ENCODE data around the gene AP1M1.

AP1M1 gene

GRCh38 chr19:16197622-16198369 is at the start of gene AP1M1:
TSS of gene AP1M1 (plus strand) at chr19:16197911. CDS start at chr19:16198027, 116 bp downstream.
- TF ChIP-seq ELF4 (IDR thresholded peaks at IDR 0.05) = peak; percentile 95
- TF ChIP-seq FOXM1 (IDR thresholded peaks at IDR 0.05; ENCODE audit: borderline replicate concordance) = no peak
- TF ChIP-seq L3MBTL2 (conservative IDR thresholded peaks at IDR 0.05) = peak; percentile 53; the same call in 1 of the 2 replicates
- TF ChIP-seq TARDBP (IDR thresholded peaks at IDR 0.05) = no peak
- ChIA-PET POLR2A (interaction anchor here (0.6 to 2.1 kb wide), 6 partner anchors 9 to 638 kb away, joined by 3 to 16 read pairs (median 5); partner anchors contain the start of genes FAM32A and TPM4), CTCF (interaction anchor here (0.6 to 0.9 kb wide), 2 partner anchors 12 to 76 kb away, joined by 3 to 6 read pairs; no protein-coding TSS in a partner anchor)
- peak; percentile 98 for DNase-seq (ENCODE audit: extremely low spot score)

GRCh38 chr19:16148443-16149229 is 49.1 kb upstream of the AP1M1 start:
- CTCF ChIA-PET = no interaction called here
- DNase-seq (ENCODE audit: extremely low spot score) = no peak
- POLR2A ChIA-PET = interaction anchor here (1.1 to 1.8 kb wide), 2 partner anchors 10 to 49 kb away, joined by 3 read pairs; partner anchors contain the start of gene AP1M1
- TF ChIP-seq ZNF384 (IDR thresholded peaks at IDR 0.05) = no peak

- no peak for TF ChIP-seq SUZ12 (IDR thresholded peaks at IDR 0.05)
- TF ChIP-seq HDGF (IDR thresholded peaks at IDR 0.05; ENCODE audit: borderline replicate concordance) = no peak
- no peak for TF ChIP-seq LEF1 (IDR thresholded peaks at IDR 0.05; ENCODE audit: borderline replicate concordance)
- TF ChIP-seq L3MBTL2 (conservative IDR thresholded peaks at IDR 0.05) = no peak
- no peak for TF ChIP-seq NFRKB (IDR thresholded peaks at IDR 0.05)
- no peak for TF ChIP-seq ARNT (IDR thresholded peaks at IDR 0.05)
- no peak for TF ChIP-seq FOXK2 (IDR thresholded peaks at IDR 0.05)
- ChIA-PET POLR2A (no interaction called here), CTCF (no interaction called here)
- DNase-seq (ENCODE audit: extremely low spot score) = no peak
Observed at GRCh38 chr19:16153582-16154336, 44.0 kb upstream of the AP1M1 start.

GRCh38 chr19:16154557-16154956 is 43.2 kb upstream of the AP1M1 start:
- POLR2A ChIA-PET = no interaction called here
- no peak for TF ChIP-seq TARDBP (IDR thresholded peaks at IDR 0.05)
- no peak for TF ChIP-seq SUZ12 (IDR thresholded peaks at IDR 0.05)
- TF ChIP-seq SP1 (IDR thresholded peaks at IDR 0.05) = no peak
- no peak for DNase-seq (ENCODE audit: extremely low spot score)
- CTCF ChIA-PET = no interaction called here

GRCh38 chr19:16155128-16155527 is 42.6 kb upstream of the AP1M1 start:
- CTCF ChIA-PET = no interaction called here

GRCh38 chr19:16156904-16157303 is 40.8 kb upstream of the AP1M1 start:
- POLR2A ChIA-PET = interaction anchor here (0.6 kb wide), 1 partner anchor 9 kb away, joined by 4 read pairs; no protein-coding TSS in a partner anchor
- CTCF ChIA-PET = no interaction called here

More at GRCh38 chr19:16155128-16155527, 42.6 kb upstream of the AP1M1 start:
- DNase-seq (ENCODE audit: extremely low spot score) = no peak
- TF ChIP-seq NFRKB (IDR thresholded peaks at IDR 0.05) (no peak), BHLHE40 (IDR thresholded peaks at IDR 0.05; ENCODE audit: borderline replicate concordance) (no peak), PKNOX1 (IDR thresholded peaks at IDR 0.05) (no peak), FOXM1 (IDR thresholded peaks at IDR 0.05; ENCODE audit: borderline replicate concordance) (no peak), ELF4 (IDR thresholded peaks at IDR 0.05) (no peak), HDGF (IDR thresholded peaks at IDR 0.05; ENCODE audit: borderline replicate concordance) (no peak), FOXA1 (IDR thresholded peaks at IDR 0.05) (no peak), L3MBTL2 (conservative IDR thresholded peaks at IDR 0.05) (no peak), SUZ12 (IDR thresholded peaks at IDR 0.05) (no peak), SP1 (IDR thresholded peaks at IDR 0.05) (no peak), LEF1 (IDR thresholded peaks at IDR 0.05; ENCODE audit: borderline replicate concordance) (no peak), TARDBP (IDR thresholded peaks at IDR 0.05) (no peak), FOXK2 (IDR thresholded peaks at IDR 0.05) (no peak), CTBP1 (IDR thresholded peaks at IDR 0.05; ENCODE audit: borderline replicate concordance) (no peak), ARNT (IDR thresholded peaks at IDR 0.05) (no peak), ZNF384 (IDR thresholded peaks at IDR 0.05) (no peak)
- POLR2A ChIA-PET = no interaction called here

GRCh38 chr19:16157601-16158000 is 40.1 kb upstream of the AP1M1 start:
- no peak for TF ChIP-seq FOXK2 (IDR thresholded peaks at IDR 0.05)
- no peak for TF ChIP-seq ZNF384 (IDR thresholded peaks at IDR 0.05)
- TF ChIP-seq SP1 (IDR thresholded peaks at IDR 0.05) = no peak
- TF ChIP-seq LEF1 (IDR thresholded peaks at IDR 0.05; ENCODE audit: borderline replicate concordance) = no peak
- TF ChIP-seq BHLHE40 (IDR thresholded peaks at IDR 0.05; ENCODE audit: borderline replicate concordance) = no peak
- TF ChIP-seq HDGF (IDR thresholded peaks at IDR 0.05; ENCODE audit: borderline replicate concordance) = no peak
- DNase-seq (ENCODE audit: extremely low spot score) = no peak
- CTCF ChIA-PET = no interaction called here
- POLR2A ChIA-PET = no interaction called here

More at GRCh38 chr19:16156904-16157303, 40.8 kb upstream of the AP1M1 start:
- no peak for TF ChIP-seq TARDBP (IDR thresholded peaks at IDR 0.05)
- DNase-seq (ENCODE audit: extremely low spot score) = no peak
